ENCODE data around the gene TNFSF10. TPM values are rescaled to one million over a fixed set of nuclear protein-coding genes. Genes with fewer than 3 reads are reported as not detected.

TNFSF10 gene
- total RNA-seq, 2 experiments from 2014 or later, result 9.2 to 9.5 TPM

DNA sequence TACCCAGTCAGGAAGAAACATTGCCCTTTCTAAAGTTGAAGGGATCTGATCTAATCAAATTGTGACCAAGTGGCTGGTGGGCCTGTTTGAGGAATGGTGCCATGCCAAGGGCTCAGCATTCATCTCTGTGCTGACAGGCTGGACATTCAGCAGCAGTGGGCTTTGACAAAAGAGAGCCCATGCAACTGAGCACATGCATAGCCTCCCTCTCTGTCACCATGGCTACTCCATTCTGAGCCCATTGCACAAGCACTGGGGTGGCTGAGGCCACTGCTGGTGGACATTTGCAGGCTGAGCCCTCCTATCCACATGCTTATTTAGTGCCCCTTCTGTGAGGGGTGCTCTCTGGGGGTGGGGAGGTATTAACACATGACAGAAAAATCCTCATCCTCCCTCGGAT lies 28.6 kb upstream of the TNFSF10 start:
- no peak overlapping the region for H3K27ac Mint-ChIP-seq
- H3K36me3 Mint-ChIP-seq (ENCODE audit: low read depth), result no peaks in the 10 kb centered on the region
- no peak overlapping the region for H3K4me3 Mint-ChIP-seq
- no peaks in the 10 kb centered on the region for H3K27me3 Mint-ChIP-seq
- no peak for DNase-seq
- H3K36me3 ChIP-seq (ENCODE audit: insufficient read depth, low read length), result no peaks in the 10 kb centered on the region
- no peaks in the 10 kb centered on the region for H3K27me3 ChIP-seq (ENCODE audit: control insufficient read depth in 1 of 2, insufficient read depth in 2 of 2, low read length in 2 of 2)
- ChIA-PET CTCF (no interaction called here), POLR2A (no interaction called here)
- H3K4me1 Mint-ChIP-seq (ENCODE audit: low read depth), result peaks cover 19% of the 10 kb centered on the region
- no peaks in the 10 kb centered on the region for H3K9me3 Mint-ChIP-seq
- H3K4me3 ChIP-seq (ENCODE audit: low read length), result no peak overlapping the region
- ATAC-seq (ENCODE audit: poor library complexity), result no peak
- H3K27ac ChIP-seq (ENCODE audit: low read depth in 1 of 2, low read length in 2 of 2), result no peak overlapping the region
- H3K9me3 ChIP-seq (ENCODE audit: control insufficient read depth in 1 of 2, insufficient read depth in 1 of 2, low read length in 2 of 2), result no peaks in the 10 kb centered on the region
- H3K4me1 ChIP-seq (ENCODE audit: insufficient read depth, low read length), result peaks cover 7% of the 10 kb centered on the region
- intact Hi-C loops (cut with DNase I, micrococcal nuclease), result no loop called here
- TF ChIP-seq, protein P1, sequence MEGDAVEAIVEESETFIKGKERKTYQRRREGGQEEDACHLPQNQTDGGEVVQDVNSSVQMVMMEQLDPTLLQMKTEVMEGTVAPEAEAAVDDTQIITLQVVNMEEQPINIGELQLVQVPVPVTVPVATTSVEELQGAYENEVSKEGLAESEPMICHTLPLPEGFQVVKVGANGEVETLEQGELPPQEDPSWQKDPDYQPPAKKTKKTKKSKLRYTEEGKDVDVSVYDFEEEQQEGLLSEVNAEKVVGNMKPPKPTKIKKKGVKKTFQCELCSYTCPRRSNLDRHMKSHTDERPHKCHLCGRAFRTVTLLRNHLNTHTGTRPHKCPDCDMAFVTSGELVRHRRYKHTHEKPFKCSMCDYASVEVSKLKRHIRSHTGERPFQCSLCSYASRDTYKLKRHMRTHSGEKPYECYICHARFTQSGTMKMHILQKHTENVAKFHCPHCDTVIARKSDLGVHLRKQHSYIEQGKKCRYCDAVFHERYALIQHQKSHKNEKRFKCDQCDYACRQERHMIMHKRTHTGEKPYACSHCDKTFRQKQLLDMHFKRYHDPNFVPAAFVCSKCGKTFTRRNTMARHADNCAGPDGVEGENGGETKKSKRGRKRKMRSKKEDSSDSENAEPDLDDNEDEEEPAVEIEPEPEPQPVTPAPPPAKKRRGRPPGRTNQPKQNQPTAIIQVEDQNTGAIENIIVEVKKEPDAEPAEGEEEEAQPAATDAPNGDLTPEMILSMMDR (IDR thresholded peaks at IDR 0.05), result no peak

DNA sequence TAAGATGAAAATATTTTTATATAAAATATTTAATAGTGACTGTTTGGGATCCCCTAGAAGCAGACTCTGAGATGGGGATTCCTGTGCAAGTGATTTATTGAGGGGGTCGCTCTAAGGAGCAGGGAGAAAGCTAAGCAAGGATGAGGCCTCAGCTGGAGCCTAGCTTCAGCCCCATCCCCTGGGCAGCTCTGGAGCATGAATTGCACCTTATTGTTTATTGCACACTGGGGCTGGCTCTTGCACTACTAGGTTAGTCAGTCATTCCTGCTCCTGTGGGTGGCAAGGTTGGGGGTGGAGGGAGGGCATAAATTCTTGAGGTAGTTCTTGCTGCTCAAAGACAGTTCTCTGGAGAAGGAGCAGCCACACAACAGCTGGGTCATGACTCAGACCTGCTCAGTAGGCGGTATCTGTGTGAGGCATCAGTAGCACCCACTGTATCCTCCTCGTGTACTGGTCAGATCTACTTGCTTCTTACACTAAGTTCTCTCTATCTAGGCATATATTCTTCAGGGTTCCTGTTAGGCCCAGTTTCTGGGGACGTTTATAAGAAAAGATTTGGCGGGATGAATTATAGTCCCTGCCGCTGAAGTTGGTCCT lies 27.2 kb upstream of the TNFSF10 start:
- peaks cover 28% of the 10 kb centered on the region for H3K4me1 Mint-ChIP-seq (ENCODE audit: low read depth)
- intact Hi-C loops (cut with DNase I, micrococcal nuclease), result no loop called here
- Histone ChIP-seq H3K9me3 (ENCODE audit: control insufficient read depth in 1 of 2, insufficient read depth in 1 of 2, low read length in 2 of 2) (no peaks in the 10 kb centered on the region), H3K27me3 (ENCODE audit: control insufficient read depth in 1 of 2, insufficient read depth in 2 of 2, low read length in 2 of 2) (no peaks in the 10 kb centered on the region), H3K4me1 (ENCODE audit: insufficient read depth, low read length) (peaks cover 12% of the 10 kb centered on the region), H3K36me3 (ENCODE audit: insufficient read depth, low read length) (no peaks in the 10 kb centered on the region), H3K4me3 (ENCODE audit: low read length) (no peak overlapping the region), H3K27ac (ENCODE audit: low read depth in 1 of 2, low read length in 2 of 2) (no peak overlapping the region)
- ChIA-PET CTCF (no interaction called here), POLR2A (no interaction called here)
- peak; percentile 61 for ATAC-seq (ENCODE audit: poor library complexity)
- DNase-seq, result peak in 11 of 14 experiments; percentile 11 to 57 (median 31)
- no peak overlapping the region for H3K27ac Mint-ChIP-seq
- H3K27me3 Mint-ChIP-seq, result no peaks in the 10 kb centered on the region
- no peaks in the 10 kb centered on the region for H3K36me3 Mint-ChIP-seq (ENCODE audit: low read depth)
- TF ChIP-seq, protein P1 (IDR thresholded peaks at IDR 0.05), result no peak
- no peak overlapping the region for H3K4me3 Mint-ChIP-seq
- H3K9me3 Mint-ChIP-seq, result no peaks in the 10 kb centered on the region

DNA sequence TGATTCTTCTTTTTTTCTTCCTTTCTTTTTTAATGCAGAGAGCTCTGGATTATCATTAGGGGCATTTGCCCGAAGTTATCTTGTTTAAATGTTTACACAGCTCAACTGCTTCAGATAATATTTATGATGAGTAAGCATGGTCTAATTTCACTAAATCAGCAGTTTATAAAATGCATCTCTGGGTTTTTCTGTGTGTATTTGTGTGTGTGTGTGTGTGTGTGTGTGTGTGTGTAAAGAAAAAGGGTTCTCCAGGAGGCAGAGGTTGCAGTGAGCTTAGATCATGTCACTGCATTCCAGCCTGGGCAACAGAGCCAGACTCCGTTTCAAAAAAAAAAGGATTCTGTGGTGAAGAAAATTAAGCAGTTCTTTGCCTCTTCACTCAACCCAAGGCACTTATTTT lies 25.9 kb upstream of the TNFSF10 start:
- H3K27ac ChIP-seq (ENCODE audit: low read depth in 1 of 2, low read length in 2 of 2), result no peak overlapping the region
- no peak overlapping the region for H3K4me3 ChIP-seq (ENCODE audit: low read length)
- peaks cover 12% of the 10 kb centered on the region for H3K4me1 ChIP-seq (ENCODE audit: insufficient read depth, low read length)
- H3K9me3 Mint-ChIP-seq, result no peaks in the 10 kb centered on the region
- H3K27me3 Mint-ChIP-seq, result no peaks in the 10 kb centered on the region
- no peaks in the 10 kb centered on the region for H3K27me3 ChIP-seq (ENCODE audit: control insufficient read depth in 1 of 2, insufficient read depth in 2 of 2, low read length in 2 of 2)
- ATAC-seq (ENCODE audit: poor library complexity) (no peak), DNase-seq (no peak)
- POLR2A ChIA-PET, result no interaction called here
- H3K36me3 Mint-ChIP-seq (ENCODE audit: low read depth), result no peaks in the 10 kb centered on the region
- CTCF ChIA-PET, result no interaction called here
- H3K36me3 ChIP-seq (ENCODE audit: insufficient read depth, low read length), result no peaks in the 10 kb centered on the region
- TF ChIP-seq, protein P1 (IDR thresholded peaks at IDR 0.05), result no peak
- no peak overlapping the region for H3K27ac Mint-ChIP-seq
- peaks cover 28% of the 10 kb centered on the region for H3K4me1 Mint-ChIP-seq (ENCODE audit: low read depth)
- H3K4me3 Mint-ChIP-seq, result no peak overlapping the region
- H3K9me3 ChIP-seq (ENCODE audit: control insufficient read depth in 1 of 2, insufficient read depth in 1 of 2, low read length in 2 of 2), result no peaks in the 10 kb centered on the region
- intact Hi-C loops (cut with DNase I, micrococcal nuclease), result no loop called here
